HG03095 (cell line): ENCODE results near the gene MYO7A.

Experiments
- ATAC-seq: cut with Tn5 transposase; IDR thresholded peaks from one replicate; pipeline ENCODE4 v1.9.1; 2021; ENCODE audit warnings: moderate library complexity; ENCODE audit not compliant: unreplicated experiment

Gene MYO7A

GRCh38 chr11:77127920-77128691 is at the start of gene MYO7A:
Gene MYO7A, plus strand, starts transcription at chr11:77128246. Its CDS starts 2,389 bp downstream, at chr11:77130635.
- ATAC-seq: no peak

- no peak for ATAC-seq
These were observed 48.4 kb upstream of the MYO7A start for GRCh38 chr11:77079666-77080065.

GRCh38 chr11:77080643-77081210 is 47.3 kb upstream of the MYO7A start:
- ATAC-seq: no peak

- ATAC-seq: no peak
These were observed 46.6 kb upstream of the MYO7A start for GRCh38 chr11:77081381-77081851.

GRCh38 chr11:77081976-77082836 is 45.8 kb upstream of the MYO7A start:
- no peak for ATAC-seq

GRCh38 chr11:77082838-77083565 is 45.0 kb upstream of the MYO7A start:
- no peak for ATAC-seq

- ATAC-seq: no peak
These were observed 44.3 kb upstream of the MYO7A start for GRCh38 chr11:77083566-77084245.

- ATAC-seq: no peak
These were observed 43.4 kb upstream of the MYO7A start for GRCh38 chr11:77084581-77085191.

GRCh38 chr11:77085652-77086051 is 42.4 kb upstream of the MYO7A start:
- ATAC-seq: no peak

- ATAC-seq: no peak
These were observed 41.2 kb upstream of the MYO7A start for GRCh38 chr11:77086521-77087472.

- ATAC-seq: no peak
These were observed 40.3 kb upstream of the MYO7A start for GRCh38 chr11:77087723-77088225.

- no peak for ATAC-seq
These were observed 39.6 kb upstream of the MYO7A start for GRCh38 chr11:77088236-77089003.

- ATAC-seq: no peak
These were observed 39.0 kb upstream of the MYO7A start for GRCh38 chr11:77089004-77089545.

- ATAC-seq: no peak
These were observed 38.0 kb upstream of the MYO7A start for GRCh38 chr11:77090046-77090372.

- no peak for ATAC-seq
These were observed 37.5 kb upstream of the MYO7A start for GRCh38 chr11:77090373-77091111.

GRCh38 chr11:77091146-77091940 is 36.7 kb upstream of the MYO7A start:
- ATAC-seq: peak; percentile 80
